K562 (cell line): ENCODE results near the gene MINDY4. TPM values are rescaled to one million over a fixed set of nuclear protein-coding genes. Genes with fewer than 3 reads are reported as not detected.

Experiments used
- ATAC-seq: fragments of 200-7000 bp; cut with Tn5 transposase; 3 replicates; pipeline ENCODE4 v1.9.1; 2020; ENCODE audit warnings: moderate library complexity
- BruUV-seq: library from RNA; stranded (reverse); fragments of 400-500 nt; replicated peaks from 2 replicates; lab custom pipeline; 2021; lab: Mats Ljungman, UMichigan
- CTCF ChIA-PET: fragments of 300-600 bp; formaldehyde crosslinking; extraction: SDS; loops from one replicate; lab custom pipeline; 2021; ENCODE audit warnings: low intra/inter-chr PET ratio; lab: Yijun Ruan, JAX
- POLR2A ChIA-PET: fragments of 300-600, 350-650 bp; sonication (Branson Sonifier 250); formaldehyde crosslinking; extraction: SDS; loops from one replicate; lab custom pipeline; 2021; ENCODE audit warnings: antibody characterized with exemption, inconsistent platforms; lab: Yijun Ruan, JAX
- DNase-seq, 4 experiments: peaks; one replicate each; pipeline versions ENCODE4 v3.0.0 to v3.0.0-alpha.2; 2011 to 2018; ENCODE audit warnings: low spot score in 3 of 4, mixed read lengths in 3 of 4; ENCODE audit errors: extremely low read depth in 1 of 4
- FAIRE-seq: peaks from 2 replicates; lab custom pipeline; 2011; peaks lifted over from hg19 to GRCh38; lab: Jason Lieb, UNC
- H2AFZ ChIP-seq: 2 replicates; pipeline ENCODE4 v1.6.0; 2011; ENCODE audit warnings: low read depth, low read length, control low read depth, inconsistent platforms
- H3K27ac ChIP-seq: fragments of 200-600 bp; 3 replicates; pipeline ENCODE4 v1.8.0; 2011; ENCODE audit warnings: low read depth, mild to moderate bottlenecking, control low read depth, inconsistent platforms, low read length, moderate library complexity, mixed read lengths; ENCODE audit errors: extremely low read depth
- H3K27me3 ChIP-seq, 2 experiments: fragments of 300-600 bp in 1 of 2; 2 replicates in 1 of 2; 3 replicates in 1 of 2; pipeline versions ENCODE4 v1.6.0 to v1.8.0; 2011; ENCODE audit warnings: inconsistent platforms in 2 of 2, low read length in 2 of 2, mild to moderate bottlenecking in 1 of 2, mixed read lengths in 1 of 2, moderate library complexity in 1 of 2; ENCODE audit not compliant: control insufficient read depth in 2 of 2, insufficient read depth in 2 of 2
- H3K36me3 ChIP-seq: fragments of 300-600 bp; 3 replicates; pipeline ENCODE4 v1.8.0; 2011; ENCODE audit warnings: mild to moderate bottlenecking, low read length, inconsistent platforms; ENCODE audit not compliant: control insufficient read depth, insufficient read depth
- H3K4me1 ChIP-seq, 2 experiments: fragments of 200-600 bp in 1 of 2; replicated peaks in 1 of 2; 2 replicates in 1 of 2; 3 replicates in 1 of 2; pipeline versions ENCODE4 v1.5.1 to v1.8.0; 2011; ENCODE audit warnings: inconsistent platforms in 2 of 2, low read length in 2 of 2, mild to moderate bottlenecking in 1 of 2, mixed read lengths in 1 of 2, moderate library complexity in 1 of 2; ENCODE audit not compliant: control insufficient read depth in 2 of 2, insufficient read depth in 2 of 2
- H3K4me2 ChIP-seq: 2 replicates; pipeline ENCODE4 v1.6.1; 2011; ENCODE audit warnings: low read length, control low read depth, inconsistent platforms, mixed read lengths; ENCODE audit not compliant: insufficient read depth
- H3K4me3 ChIP-seq: fragments of 200-600 bp; sonication (generic), shearing (Covaris generic); 2 replicates; pipeline ENCODE4 v1.5.1; 2016; ENCODE audit warnings: control low read depth, inconsistent platforms
- H3K79me2 ChIP-seq: fragments of 200-600 bp; 3 replicates; pipeline ENCODE4 v1.8.0; 2011; ENCODE audit warnings: low read length, inconsistent platforms; ENCODE audit not compliant: control insufficient read depth, insufficient read depth
- H3K9ac ChIP-seq, 2 experiments: 2 replicates each; pipeline versions ENCODE4 v1.6.0 to v1.6.1; 2011; ENCODE audit warnings: low read depth in 2 of 2, low read length in 2 of 2, control low read depth in 1 of 2, inconsistent platforms in 1 of 2, mild to moderate bottlenecking in 1 of 2, mixed read lengths in 1 of 2; ENCODE audit not compliant: insufficient read depth in 1 of 2
- H3K9me1 ChIP-seq: one replicate; pipeline ENCODE4 v1.6.0; 2011; ENCODE audit warnings: inconsistent platforms, mild to moderate bottlenecking, low read length, moderate library complexity; ENCODE audit not compliant: control insufficient read depth, insufficient read depth
- H3K9me3 ChIP-seq: replicated peaks from 2 replicates; pipeline ENCODE4 v1.5.1; 2011; ENCODE audit warnings: low read depth, low read length, inconsistent platforms; ENCODE audit not compliant: control insufficient read depth, insufficient read depth
- H4K20me1 ChIP-seq: replicated peaks from 2 replicates; pipeline ENCODE4 v1.6.1; 2011; ENCODE audit warnings: low read length, inconsistent platforms, mixed read lengths; ENCODE audit not compliant: control insufficient read depth, insufficient read depth
- BHLHE40 ChIP-seq: IDR thresholded peaks from 2 replicates; pipeline ENCODE4 v1.6.1; 2011; ENCODE audit warnings: low read length, improper control_type of control experiment
- CAMTA2 ChIP-seq: fragments of 250-450 bp; sonication (Bioruptor Pico); conservative IDR thresholded peaks from 2 replicates; pipeline ENCODE4 v1.5.1; 2022
- CLOCK ChIP-seq: fragments of 250-450 bp; sonication (Bioruptor Pico); IDR thresholded peaks from 2 replicates; pipeline ENCODE4 v1.4.0; 2020; ENCODE audit warnings: mild to moderate bottlenecking, moderate library complexity, borderline replicate concordance
- MAFG ChIP-seq: fragments of 450-650 bp; conservative IDR thresholded peaks from 2 replicates; pipeline ENCODE4 v1.6.1; 2016; ENCODE audit warnings: missing genetic modification characterization, missing compliant biosample characterization
- RBFOX2 ChIP-seq: fragments of 200-400 bp; formaldehyde crosslinking; IDR thresholded peaks from 2 replicates; pipeline ENCODE4 v1.6.1; 2017; ENCODE audit warnings: low read depth, mild to moderate bottlenecking, low read length, moderate library complexity
- RHOXF2B ChIP-seq: fragments of 250-450 bp; sonication (Bioruptor Pico); conservative IDR thresholded peaks from 2 replicates; pipeline ENCODE4 v1.5.1; 2021
- SPI1 ChIP-seq: IDR thresholded peaks from 2 replicates; pipeline ENCODE4 v1.6.1; 2011; ENCODE audit warnings: low read depth, low read length, control low read depth, borderline replicate concordance
- TCF7 ChIP-seq: sonication (generic); IDR thresholded peaks from 2 replicates; pipeline ENCODE4 v1.6.1; 2016; ENCODE audit warnings: antibody characterized with exemption, borderline replicate concordance
- YY1 ChIP-seq, 3 experiments: IDR thresholded peaks; 2 replicates each; pipeline ENCODE4 v1.6.1; 2011; ENCODE audit warnings: low read length in 2 of 3, mild to moderate bottlenecking in 2 of 3, moderate library complexity in 2 of 3, borderline replicate concordance in 1 of 3, control low read depth in 1 of 3, low read depth in 1 of 3; ENCODE audit not compliant: insufficient read depth in 3 of 3, insufficient replicate concordance in 2 of 3, control insufficient read depth in 1 of 3, insufficient read length in 1 of 3; ENCODE audit errors: extremely low read depth in 1 of 3
- ZNF175 ChIP-seq: fragments of 200-800 bp; sonication (Bioruptor generic); IDR thresholded peaks from 2 replicates; pipeline ENCODE4 v1.6.1; 2016; ENCODE audit warnings: low read depth, mild to moderate bottlenecking, missing genetic modification characterization, missing compliant biosample characterization
- ZNF507 ChIP-seq: conservative IDR thresholded peaks from 2 replicates; pipeline ENCODE4 v1.6.1; 2017; ENCODE audit warnings: missing genetic modification characterization, missing compliant biosample characterization
- WGBS: fragments of 100-300 bp; shearing (Covaris generic); methylation state at CpG from one replicate; pipeline ENCODE4 v1.1.6; 2016; ENCODE audit warnings: low coverage, mixed read lengths; ENCODE audit not compliant: insufficient coverage; ENCODE audit errors: missing lambda C conversion rate; 5-methylcytosine and 5-hydroxymethylcytosine counted together
- in situ Hi-C: fragments of 300-500 bp; cut with MboI; formaldehyde crosslinking; loops from 4 replicates; pipeline ENCODE4 v1.15.0; 2018; ENCODE audit warnings: inconsistent platforms, mixed read lengths
- intact Hi-C: fragments of 100-400 bp; cut with micrococcal nuclease; formaldehyde crosslinking; loops from 2 replicates; pipeline ENCODE4 v1.14.2; 2022
- polyA plus RNA-seq, 8 experiments: library from polyadenylated mRNA; depleted of rRNA in 4 of 8; stranded (reverse) in 5 of 8; unstranded in 3 of 8; fragments of >200 nt; fragmentation: Nextera tagmentation in 2 of 8; fragmentation: Illumina TruSeq in 1 of 8; extraction: Ambion mirVana in 2 of 8; extraction: Trizol in 1 of 8; gene quantifications; 2 replicates each; pipeline versions ENCODE4 v1.2.1 to v1.2.3, GENCODE V29; 2011 to 2014; ENCODE audit warnings: inconsistent platforms in 1 of 8, missing spikeins in 1 of 8
- total RNA-seq, 7 experiments: library from RNA; depleted of rRNA in 6 of 7; stranded (reverse); fragments of >200 nt in 6 of 7; fragmentation: Illumina TruSeq in 2 of 7; extraction: Trizol in 2 of 7; gene quantifications; 2 replicates each; pipeline versions ENCODE4 v1.2.1 to v1.2.3, GENCODE V29; 2011 to 2021; ENCODE audit warnings: low replicate concordance in 1 of 7
- TF ChIP-seq, protein P1 (sequence below): sonication (generic); formaldehyde crosslinking; IDR thresholded peaks from 2 replicates; pipeline ENCODE4 v1.8.0; 2023; ENCODE audit warnings: missing genetic modification reagents, mild to moderate bottlenecking, borderline replicate concordance

The MINDY4 gene
- total and polyA plus RNA-seq, 9 of the 15 experiments (the other 6 are each of a cell fraction or from before 2014, with no cell fraction given) = 2.1 to 16.7 (median 11.0) TPM

GRCh38 chr7:30733691-30734090 is 37.5 kb upstream of the MINDY4 start:
- TF ChIP-seq MAFG = no peak
- TF ChIP-seq RHOXF2B (CRISPR knock-in tag) = no peak
- no peak for TF ChIP-seq BHLHE40
- no peak for TF ChIP-seq SPI1
- no peak for TF ChIP-seq TCF7
- no peak for TF ChIP-seq ZNF175 (CRISPR knock-in tag)
- TF ChIP-seq, protein P1, sequence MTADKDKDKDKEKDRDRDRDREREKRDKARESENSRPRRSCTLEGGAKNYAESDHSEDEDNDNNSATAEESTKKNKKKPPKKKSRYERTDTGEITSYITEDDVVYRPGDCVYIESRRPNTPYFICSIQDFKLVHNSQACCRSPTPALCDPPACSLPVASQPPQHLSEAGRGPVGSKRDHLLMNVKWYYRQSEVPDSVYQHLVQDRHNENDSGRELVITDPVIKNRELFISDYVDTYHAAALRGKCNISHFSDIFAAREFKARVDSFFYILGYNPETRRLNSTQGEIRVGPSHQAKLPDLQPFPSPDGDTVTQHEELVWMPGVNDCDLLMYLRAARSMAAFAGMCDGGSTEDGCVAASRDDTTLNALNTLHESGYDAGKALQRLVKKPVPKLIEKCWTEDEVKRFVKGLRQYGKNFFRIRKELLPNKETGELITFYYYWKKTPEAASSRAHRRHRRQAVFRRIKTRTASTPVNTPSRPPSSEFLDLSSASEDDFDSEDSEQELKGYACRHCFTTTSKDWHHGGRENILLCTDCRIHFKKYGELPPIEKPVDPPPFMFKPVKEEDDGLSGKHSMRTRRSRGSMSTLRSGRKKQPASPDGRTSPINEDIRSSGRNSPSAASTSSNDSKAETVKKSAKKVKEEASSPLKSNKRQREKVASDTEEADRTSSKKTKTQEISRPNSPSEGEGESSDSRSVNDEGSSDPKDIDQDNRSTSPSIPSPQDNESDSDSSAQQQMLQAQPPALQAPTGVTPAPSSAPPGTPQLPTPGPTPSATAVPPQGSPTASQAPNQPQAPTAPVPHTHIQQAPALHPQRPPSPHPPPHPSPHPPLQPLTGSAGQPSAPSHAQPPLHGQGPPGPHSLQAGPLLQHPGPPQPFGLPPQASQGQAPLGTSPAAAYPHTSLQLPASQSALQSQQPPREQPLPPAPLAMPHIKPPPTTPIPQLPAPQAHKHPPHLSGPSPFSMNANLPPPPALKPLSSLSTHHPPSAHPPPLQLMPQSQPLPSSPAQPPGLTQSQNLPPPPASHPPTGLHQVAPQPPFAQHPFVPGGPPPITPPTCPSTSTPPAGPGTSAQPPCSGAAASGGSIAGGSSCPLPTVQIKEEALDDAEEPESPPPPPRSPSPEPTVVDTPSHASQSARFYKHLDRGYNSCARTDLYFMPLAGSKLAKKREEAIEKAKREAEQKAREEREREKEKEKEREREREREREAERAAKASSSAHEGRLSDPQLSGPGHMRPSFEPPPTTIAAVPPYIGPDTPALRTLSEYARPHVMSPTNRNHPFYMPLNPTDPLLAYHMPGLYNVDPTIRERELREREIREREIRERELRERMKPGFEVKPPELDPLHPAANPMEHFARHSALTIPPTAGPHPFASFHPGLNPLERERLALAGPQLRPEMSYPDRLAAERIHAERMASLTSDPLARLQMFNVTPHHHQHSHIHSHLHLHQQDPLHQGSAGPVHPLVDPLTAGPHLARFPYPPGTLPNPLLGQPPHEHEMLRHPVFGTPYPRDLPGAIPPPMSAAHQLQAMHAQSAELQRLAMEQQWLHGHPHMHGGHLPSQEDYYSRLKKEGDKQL (CRISPR knock-in tag) = no peak
- no peak for TF ChIP-seq RBFOX2
- no peak for TF ChIP-seq ZNF507 (tag)
- TF ChIP-seq YY1 (IDR thresholded peaks at IDR 0.05; ENCODE audit: borderline replicate concordance in 1 of 3, control insufficient read depth in 1 of 3, extremely low read depth in 1 of 3, insufficient read depth in 3 of 3, insufficient read length in 1 of 3, insufficient replicate concordance in 2 of 3, low read depth in 1 of 3, low read length in 2 of 3) = no peak
- TF ChIP-seq CAMTA2 = no peak
- no peak for TF ChIP-seq CLOCK (CRISPR knock-in tag)
- Histone ChIP-seq H4K20me1 (no peaks in the 10 kb centered on the region), H3K9ac (0 out of 4 replicates have a peak overlapping the region, but pooled peaks of 1 of the 2 experiments have one; percentile 13), H3K79me2 (no peaks in the 10 kb centered on the region), H3K9me1 (no peaks in the 10 kb centered on the region), H3K27ac (no peak overlapping the region), H3K4me3 (no peak overlapping the region), H3K9me3 (no peaks in the 10 kb centered on the region), H3K4me1 (peaks cover 0 to 4% of the 10 kb centered on the region in 2 experiments; a peak in 1 of 5 replicates), H3K27me3 (peaks cover 53 to 69% of the 10 kb centered on the region in 2 experiments), H3K36me3 (no peaks in the 10 kb centered on the region), H2AFZ (no peak overlapping the region), H3K4me2 (no peak overlapping the region)
- DNase-seq (no peak), ATAC-seq (no peak), FAIRE-seq (no peak)
- in situ Hi-C loops = loop anchor here (10.0 kb wide), 1 partner anchor 569 kb away; no protein-coding TSS in a partner anchor
- ChIA-PET POLR2A (interaction anchor here (0.8 to 1.1 kb wide), 2 partner anchors 26 to 33 kb away, joined by 3 to 4 read pairs; no protein-coding TSS in a partner anchor), CTCF (no interaction called here)
- WGBS = 2% methylated on average over 11 of the region's 11 CpGs
- no TSS peak for BruUV-seq
- intact Hi-C loops = loop anchor here (10.0 kb wide), 1 partner anchor 459 kb away; no protein-coding TSS in a partner anchor
